ENCODE measurements around the gene PPT1.
"Not testable (repeated sequence)": the region's sequence is repeated elsewhere in the genome, so short reads cannot be mapped to it uniquely, and the experiment has no call there.

PPT1 gene

DNA sequence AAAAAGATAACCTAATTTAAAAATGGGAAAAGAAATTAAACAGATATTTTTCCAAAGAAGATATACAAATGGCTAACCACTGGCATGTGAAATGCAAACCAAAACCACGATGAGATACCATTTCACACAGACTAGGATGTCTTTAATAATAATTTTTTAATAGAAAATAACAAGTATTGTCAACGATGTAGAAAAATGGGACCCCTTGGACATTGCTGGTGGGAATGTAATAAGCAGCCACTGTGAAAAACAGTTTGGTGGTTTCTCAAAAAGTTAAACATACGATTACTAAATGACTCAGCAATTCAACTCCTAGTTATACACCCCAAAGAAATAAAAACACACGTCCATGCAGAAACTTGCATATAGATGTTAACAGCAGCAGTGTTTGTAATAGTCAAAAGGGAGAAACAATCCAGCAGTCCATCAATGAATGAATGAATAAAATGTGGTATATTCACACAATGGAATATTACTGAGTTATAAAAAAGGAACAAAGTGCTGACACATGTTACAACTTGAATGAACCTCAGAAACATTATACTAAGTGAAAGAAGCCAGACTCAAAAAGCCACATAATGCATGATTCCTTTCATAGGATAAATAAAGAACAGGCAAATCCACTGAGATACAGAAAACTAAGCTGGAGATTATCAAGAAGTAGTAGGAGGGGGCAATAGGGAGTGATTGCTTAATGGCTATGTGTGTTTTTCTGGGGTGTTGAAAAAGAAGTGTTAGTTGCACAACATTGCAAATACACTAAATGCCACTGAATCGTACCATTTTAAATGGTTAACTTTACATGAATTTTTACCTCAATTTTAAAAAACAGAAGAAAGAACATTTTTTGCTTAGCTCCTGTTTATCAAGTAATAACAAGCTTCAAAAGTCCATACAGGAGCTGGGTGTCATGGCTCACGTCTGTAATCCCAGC is 4.1 kb downstream of the PPT1 start:
- DNase-seq (ENCODE audit: insufficient read length, low spot score) (no peak), FAIRE-seq (no peak)

DNA sequence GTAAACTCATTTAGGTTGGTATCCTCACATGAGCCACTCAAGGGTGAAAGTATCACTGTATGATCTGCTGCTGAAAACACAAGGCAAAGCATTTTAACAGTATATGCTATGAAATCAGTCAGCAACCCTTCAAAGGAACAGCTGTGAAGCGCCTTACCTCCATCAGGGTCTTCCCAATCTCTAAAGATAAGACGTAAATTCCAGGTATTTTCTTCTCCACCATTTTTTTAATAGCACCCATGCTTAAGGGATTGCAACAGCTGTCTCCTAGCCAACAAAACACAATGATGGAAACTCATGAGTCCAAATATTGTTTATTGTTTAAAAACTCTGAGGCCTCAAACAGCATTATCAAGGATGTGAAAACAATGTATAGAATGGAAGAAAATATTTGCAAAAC is 4.8 kb downstream of the PPT1 start:
- no peak for DNase-seq (ENCODE audit: insufficient read length, low spot score)
- FAIRE-seq, result no peak

DNA sequence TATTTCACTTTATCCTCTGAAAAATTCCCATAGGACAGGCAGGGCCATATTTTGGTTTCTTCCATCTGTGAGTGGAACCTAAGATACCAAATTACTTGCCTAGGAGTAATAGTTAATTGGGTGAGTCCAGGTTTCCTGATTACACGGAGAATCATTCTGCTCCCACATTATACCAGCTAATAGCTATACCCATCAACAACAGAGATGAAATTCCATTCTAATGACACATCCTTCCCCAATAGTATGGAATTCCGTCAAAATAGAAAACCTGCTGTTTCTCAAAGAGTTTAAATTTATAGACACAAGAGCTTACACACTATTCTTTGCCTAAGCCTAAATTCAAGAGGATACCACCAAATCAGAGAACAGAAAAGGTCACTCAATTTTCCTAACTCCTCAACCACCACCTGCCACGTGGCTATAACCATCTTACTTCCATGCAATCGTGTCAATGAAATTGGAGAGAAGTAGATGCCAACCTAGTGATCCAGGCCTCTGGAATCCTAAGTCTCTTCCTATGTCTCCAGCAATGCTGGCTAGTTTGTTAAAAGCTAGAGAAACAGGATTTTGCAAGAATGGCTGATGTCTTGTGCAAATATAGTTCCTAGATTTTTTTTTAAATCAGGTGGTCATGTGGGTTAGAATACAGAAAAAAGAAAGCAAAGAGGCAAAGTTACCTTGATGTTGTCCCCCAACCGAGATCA is 6.2 kb downstream of the PPT1 start:
- DNase-seq (ENCODE audit: insufficient read length, low spot score) (no peak), FAIRE-seq (no peak)

DNA sequence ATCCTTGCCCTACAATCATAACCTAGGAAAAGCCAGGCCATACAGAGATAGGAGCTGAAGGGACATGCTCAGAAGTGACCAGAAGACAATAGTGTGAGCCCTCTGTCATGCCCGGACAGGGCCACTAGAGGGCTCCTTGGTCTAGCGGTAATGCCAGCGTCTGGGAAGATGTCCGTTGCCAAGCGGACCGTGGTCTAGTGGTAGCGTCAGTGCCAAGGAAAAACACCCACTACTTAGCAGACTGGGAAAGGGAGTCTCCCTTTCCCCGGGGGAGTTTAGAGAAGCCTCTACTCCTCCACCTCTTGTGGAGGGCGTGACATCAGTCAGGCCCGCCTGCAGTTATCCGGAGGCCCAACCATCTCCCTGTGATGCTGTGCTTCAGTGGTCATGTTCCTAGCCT is 12.3 kb downstream of the PPT1 start:
- not testable (repeated sequence) for DNase-seq (ENCODE audit: insufficient read length, low spot score); FAIRE-seq

DNA sequence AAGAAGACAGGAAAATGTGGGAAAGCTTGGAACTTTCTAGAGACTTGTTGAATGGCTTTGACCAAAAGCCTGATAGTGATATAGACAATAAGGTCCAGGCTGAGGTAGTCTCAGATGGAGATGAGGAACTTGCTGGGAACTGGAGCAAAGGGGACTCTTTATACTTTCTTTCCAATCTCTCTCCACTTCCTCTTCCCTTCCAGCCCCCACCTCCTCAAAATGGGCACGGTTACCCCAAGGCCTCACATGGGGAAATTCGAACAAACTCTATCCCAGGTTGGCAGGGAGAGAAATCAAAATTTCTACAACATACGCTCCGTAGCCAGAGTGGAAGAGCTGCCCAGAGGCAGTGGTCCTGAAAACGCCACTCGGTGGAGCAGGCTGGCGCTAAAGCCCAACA is 15.2 kb downstream of the PPT1 start:
- FAIRE-seq, result no peak
- DNase-seq (ENCODE audit: insufficient read length, low spot score), result no peak

DNA sequence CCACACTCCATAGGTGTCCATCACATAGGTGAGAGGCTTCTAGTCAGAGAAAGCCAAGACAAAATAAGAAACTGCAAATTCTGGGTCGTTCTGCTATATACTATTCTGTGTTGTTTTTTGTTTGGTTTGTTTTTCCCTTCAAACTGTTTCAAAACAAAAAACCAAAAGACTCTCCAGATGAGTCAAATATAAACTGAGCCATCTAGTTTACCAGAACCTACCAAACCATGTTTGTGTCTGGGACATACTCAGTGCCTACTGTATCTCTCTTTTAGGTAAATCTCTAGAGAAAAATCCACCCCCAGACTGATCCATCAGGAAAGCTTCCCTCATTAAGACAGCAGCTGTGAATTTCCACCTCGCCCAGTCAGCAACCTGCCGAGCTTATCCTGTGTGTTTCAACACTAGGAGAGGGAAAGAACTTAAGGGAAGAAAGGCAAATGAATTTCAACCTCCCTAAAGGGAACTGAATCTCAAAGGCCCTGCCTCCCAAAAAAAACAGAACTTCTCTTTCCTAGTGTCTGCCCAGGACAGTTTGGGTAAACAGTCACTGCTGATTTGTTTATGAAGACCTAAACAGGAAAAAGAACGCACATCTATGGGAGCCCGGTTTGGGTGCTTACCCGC is 17.2 kb downstream of the PPT1 start:
- FAIRE-seq, result no peak
- DNase-seq (ENCODE audit: insufficient read length, low spot score), result no peak

DNA sequence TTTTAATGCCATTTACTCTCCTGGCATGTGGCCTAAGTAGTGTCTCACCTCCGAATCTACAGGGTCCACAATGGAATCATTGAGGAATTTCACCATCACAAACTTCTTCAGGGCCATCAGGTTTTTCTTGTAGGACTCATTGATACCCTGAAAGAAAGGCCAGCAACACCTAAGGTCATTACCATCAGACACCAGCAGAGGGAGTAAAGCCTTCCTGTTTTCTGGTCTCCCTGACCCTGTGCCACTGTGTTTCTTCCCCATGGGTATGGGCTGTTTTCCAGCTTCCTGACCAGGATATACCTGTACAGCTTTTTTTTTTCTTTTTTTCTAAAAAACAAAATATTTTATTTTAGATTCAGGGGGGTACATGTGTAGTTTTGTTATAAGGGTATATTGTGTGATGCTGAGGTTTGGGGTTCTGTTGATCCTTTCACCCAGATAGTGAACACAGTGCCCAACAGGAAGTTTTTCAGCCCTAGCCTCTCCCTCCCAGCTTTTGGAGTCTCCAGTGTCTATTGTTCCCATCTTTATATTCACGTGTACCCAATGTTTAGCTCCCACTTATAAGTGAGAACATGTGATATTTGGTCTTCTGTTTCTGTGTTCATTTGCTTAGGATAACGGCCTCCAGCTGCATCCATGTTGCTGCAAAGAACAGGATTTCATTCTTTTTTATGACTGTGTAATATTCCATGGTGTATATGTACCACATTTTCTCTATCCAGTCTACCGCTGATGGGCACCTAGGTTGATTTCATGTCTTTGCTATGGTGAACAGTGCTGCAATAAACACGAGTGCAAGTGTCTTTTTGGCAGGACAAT is 18.3 kb downstream of the PPT1 start:
- FAIRE-seq, result peak; percentile 96

DNA sequence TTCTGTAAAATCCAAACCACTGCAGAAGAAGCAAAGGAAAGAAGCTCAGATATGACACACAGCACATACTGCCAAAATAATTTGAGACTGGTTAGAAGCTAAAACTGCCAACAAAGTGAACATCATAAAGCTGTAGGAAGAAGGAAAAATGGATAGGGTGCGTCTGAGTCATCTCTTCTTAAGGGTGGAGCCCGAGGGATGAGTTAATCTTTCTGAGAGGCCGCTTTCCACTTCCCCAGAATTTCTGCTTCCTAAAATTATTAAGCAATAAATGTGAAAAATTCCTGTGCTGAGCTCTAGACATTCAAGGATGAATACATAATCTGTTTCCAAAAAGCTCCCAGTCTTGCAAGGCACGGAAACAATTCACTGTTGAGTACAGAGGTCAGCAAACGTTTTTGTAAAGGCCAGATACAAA is 20.1 kb downstream of the PPT1 start:
- FAIRE-seq (no peak), DNase-seq (ENCODE audit: insufficient read length, low spot score) (no peak)

More for the DNA sequence above, 18.3 kb downstream of the PPT1 start:
- peak; percentile 44 for DNase-seq (ENCODE audit: insufficient read length, low spot score)

DNA sequence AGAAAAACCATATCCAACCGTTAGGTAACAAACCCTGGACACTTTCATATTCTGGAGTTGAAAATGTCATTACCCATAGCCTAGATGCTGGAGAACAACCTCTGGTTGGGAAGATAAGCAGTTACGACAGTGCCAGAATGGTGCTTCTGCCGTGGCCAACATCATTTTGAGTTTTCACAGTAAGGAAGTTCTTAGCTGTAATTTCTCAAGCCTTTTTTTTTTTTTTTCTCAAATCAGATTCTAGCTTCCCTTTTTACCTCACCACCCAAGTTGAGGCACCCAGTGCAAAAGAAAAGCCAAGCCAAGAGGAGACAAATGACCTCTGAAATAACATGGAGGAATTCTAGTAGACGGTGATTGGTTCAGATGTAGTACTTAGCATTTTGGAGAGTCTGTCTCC is 21.8 kb downstream of the PPT1 start:
- FAIRE-seq (no peak), DNase-seq (ENCODE audit: insufficient read length, low spot score) (no peak)

DNA sequence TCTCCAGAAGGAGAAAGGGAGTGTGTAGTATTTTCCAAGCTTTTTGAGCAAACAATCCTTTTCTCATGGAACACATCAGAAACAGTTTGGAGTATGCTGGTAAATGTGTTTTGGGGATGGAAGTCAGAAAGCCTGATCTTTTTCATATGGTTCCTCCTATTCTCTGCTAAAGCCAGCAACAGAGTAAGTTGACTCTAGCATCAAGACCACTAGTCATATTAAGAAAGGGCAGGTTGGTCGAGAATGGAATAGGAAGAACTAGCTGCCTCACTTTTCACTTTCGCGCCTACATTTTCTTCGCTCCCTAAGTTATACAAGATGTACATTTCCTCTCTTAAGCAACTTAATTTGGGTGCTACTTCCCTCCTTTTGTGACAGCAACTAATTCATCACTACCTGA is 24.0 kb downstream of the PPT1 start:
- FAIRE-seq, result no peak
- no peak for DNase-seq (ENCODE audit: insufficient read length, low spot score)

DNA sequence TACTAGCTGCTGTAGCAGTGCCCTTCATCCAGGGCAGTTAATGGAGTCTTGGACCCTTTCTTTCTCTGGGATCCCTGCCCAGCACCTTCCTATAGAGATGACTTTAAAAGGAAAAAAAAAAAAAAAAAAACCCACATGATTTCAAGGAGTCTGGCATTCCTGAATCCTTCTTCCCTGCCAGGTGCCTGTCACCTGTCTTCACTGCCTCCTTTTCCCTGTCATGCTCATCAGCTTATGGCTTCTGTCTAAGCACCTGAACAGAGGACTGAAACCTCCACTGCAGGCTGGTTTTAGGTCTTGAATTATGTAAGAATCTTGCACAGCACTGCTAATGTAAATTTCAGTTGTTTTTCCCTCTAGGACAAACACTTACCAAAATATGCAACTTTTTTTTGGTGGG is 24.9 kb downstream of the PPT1 start:
- DNase-seq (ENCODE audit: insufficient read length, low spot score) (no peak), FAIRE-seq (no peak)

DNA sequence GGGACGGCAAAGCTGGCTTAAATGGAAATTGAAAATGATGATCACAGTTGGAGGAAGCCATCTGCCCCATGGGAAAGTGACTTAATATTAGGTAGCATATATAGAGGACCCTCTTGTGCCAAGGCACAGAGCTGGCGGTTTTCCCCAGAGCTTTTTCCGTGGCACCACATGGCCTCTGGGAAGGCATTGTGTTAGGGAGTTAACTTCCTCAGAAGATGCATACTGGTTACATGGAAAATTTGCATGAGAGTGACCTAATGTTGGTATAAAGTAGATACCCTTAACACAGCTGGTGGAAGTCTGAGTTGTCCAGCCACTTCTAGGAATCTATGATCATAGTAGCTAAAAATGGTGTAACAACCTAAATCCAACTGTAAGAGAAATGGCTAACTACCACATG is 29.2 kb downstream of the PPT1 start:
- no peak for FAIRE-seq

DNA sequence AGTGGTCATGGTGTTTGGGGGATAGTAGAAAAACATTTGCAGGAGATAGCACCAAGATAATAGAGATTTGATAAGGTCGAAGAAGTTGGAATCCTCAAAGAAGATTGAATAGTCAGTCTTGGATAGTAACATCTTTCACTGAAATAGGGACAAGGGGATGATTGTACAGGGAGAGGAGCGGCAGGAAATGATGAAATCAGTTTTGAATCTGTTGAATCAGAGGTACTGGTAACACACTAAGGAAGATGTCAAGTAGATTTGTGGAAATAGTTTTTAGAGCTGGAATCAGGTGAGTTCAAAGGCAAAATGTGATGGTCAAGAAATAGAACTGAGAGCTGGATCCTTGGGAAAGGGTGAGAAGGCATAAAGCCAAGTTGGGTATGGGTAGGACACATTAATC is 30.0 kb downstream of the PPT1 start:
- DNase-seq (ENCODE audit: insufficient read length, low spot score) (no peak), FAIRE-seq (no peak)

More for the DNA sequence above, 29.2 kb downstream of the PPT1 start:
- no peak for DNase-seq (ENCODE audit: insufficient read length, low spot score)

DNA sequence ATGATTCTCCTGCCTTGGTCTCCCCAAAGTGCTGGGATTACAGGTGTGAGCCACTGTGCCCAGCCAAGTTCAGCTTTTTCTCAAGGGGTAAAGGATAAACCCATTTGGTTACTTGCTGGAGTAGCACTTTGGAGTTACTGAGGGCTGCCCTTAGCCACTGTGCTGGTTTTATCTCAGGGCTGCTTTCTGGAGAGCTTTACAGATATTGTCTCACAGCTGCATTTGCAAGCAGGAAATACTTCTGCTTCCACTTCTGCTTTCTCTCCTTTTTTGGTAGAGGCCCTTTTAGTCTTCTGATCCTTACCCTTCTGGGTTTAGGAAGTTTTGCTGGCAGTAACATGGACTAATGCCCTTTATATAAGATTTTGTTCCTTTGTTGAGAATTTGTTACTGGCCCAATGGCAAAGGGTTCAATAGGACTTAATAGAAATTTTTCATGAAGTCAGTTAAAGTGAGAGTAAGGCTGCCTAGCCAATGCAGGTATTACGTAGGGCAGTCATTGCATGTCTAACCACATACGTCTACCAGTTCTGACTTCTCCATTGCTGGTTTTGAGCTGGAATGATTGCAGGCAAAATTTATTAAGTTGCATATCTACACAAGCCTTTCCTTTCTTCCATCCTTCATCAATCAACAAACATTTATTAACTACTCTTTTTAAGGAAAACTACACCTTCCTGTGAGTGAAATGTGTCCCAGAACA is 32.1 kb downstream of the PPT1 start:
- DNase-seq (ENCODE audit: insufficient read length, low spot score) (peak; percentile 20), FAIRE-seq (peak; percentile 85)

DNA sequence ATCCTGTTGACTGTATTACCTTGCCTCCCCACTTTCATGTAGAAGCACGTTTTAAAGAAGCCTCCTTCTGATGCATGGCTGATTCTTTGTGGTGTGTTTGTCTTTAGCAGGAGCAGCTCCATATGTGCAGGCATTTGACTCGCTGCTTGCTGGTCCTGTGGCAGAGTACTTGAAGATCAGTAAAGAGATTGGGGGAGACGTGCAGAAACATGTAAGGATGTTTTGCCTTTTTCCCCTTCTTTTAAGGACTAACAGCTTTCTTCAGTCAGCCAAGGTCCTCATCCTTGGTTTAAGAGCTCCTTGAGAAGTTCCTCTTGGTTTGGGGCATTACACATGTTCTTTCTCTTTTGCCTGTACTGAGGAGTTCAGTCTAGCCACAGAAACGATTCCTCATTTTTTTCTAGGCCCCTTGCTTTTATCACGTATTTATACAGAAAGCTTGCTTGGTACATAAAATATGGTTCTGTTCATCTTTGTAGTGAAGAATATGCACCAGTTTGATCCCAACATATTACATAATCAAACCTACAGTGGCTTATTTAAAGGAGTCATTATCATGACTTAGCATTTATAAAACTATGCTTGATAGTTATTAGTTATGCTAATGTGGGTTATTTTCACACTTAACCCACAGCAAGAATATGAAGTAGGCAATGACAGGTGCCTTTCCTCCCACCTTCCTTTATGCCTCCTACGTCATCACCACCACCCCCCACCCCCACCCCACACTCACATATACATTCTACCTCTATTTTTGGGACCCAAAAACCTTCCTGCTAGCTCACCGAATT is 36.9 kb downstream of the PPT1 start:
- DNase-seq (ENCODE audit: insufficient read length, low spot score) (no peak), FAIRE-seq (peak; percentile 78)

DNA sequence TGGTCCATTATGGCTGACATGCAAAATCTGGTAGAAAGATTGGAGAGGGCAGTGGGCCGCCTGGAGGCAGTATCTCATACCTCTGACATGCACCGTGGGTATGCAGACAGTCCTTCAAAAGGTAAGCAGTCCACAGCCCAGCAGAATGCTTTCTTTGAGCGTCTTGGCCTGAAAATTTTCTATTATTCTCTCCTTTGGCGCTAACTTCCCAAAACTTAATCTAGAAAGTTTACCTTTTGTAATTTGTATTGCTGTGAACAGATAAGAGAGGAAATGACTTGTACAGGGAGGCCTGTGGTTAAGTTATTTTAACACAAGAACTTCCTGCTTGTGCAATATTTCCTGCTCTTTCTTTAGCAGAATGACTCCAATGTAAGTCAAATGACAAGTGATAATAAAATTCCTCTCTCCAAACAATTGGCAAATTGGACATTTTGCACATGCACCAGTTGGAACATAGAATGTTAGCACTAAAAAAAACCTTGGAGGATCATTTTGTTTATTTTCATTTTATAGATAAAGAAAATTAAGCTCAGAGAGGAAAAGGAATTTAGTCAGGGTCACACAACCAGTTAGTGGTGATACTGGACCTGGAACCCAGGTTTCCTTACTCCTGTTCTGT is 37.6 kb downstream of the PPT1 start:
- FAIRE-seq (peak; percentile 90), DNase-seq (ENCODE audit: insufficient read length, low spot score) (no peak)

DNA sequence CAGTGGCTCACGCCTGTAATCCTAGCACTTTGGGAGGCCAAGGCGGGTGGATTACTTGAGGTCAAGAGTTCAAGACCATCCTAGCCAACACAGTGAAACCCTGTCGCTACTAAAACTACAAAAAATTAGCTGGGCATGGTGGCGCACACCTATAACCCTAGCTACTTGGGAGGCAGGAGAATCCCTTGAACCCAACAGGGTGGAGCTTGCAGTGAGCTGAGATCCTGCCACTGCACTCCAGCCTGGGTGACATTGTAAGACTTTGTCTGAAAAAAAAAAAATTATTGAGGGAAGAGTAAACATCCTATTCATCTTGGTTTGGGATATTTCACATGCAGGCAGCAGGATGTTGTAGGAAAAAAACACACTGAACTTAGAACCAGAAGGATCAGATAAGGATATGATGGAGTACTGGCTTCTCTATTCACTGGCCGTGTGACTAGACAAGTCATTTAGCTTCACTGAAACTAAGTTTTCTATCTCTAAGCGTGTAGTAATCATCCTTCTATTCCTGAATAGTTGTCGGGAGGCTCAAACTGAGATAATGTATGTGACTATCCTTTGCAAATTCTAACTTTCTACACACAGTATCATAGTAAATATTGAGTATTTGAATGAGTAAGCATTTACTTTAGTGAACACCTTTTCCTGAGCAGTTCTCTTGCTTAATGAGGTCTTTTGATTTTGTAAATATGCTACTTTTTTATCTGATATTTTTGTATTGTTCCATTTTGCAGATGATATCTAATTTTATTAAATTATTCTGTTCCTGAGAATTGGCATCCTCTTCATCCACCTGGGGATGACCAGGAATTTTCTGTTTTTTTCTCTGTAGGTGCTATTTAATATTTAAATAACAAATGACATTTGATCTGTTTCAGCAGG is 38.4 kb downstream of the PPT1 start:
- FAIRE-seq (no peak), DNase-seq (ENCODE audit: insufficient read length, low spot score) (no peak)

DNA sequence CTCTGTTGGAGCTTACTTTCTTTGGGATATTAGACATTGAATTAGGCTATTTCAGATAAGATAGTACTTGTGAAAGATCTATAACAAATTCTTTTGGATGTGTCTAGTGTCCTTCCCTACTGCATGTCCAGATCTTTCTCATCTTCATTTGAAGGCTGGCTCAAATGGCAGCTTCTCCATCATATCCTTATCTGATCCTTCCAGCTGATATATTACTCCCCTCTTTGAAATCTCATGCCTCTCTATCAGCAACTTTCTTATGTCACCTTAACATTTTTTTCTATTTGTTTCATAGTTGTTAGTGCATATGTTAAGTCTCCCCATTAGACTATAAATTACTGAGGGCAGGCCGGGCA is 39.0 kb downstream of the PPT1 start:
- DNase-seq (ENCODE audit: insufficient read length, low spot score), result no peak
- peak; percentile 26 for FAIRE-seq
